HepG2 (cell line): ENCODE measurements around the gene CKS1B. TPM values are rescaled to one million over a fixed set of nuclear protein-coding genes. Genes with fewer than 3 reads are reported as not detected.

Experiments
- GABPB1 ChIP-seq: IDR thresholded peaks from 2 replicates; pipeline ENCODE4 v1.6.1; 2016; ENCODE audit warnings: mild to moderate bottlenecking, missing genetic modification reagents, moderate library complexity, missing compliant biosample characterization
- HOXA5 ChIP-seq: sonication (generic); formaldehyde crosslinking; IDR thresholded peaks from 2 replicates; pipeline ENCODE4 v1.4.0; 2020; ENCODE audit warnings: missing genetic modification reagents
- JUNB ChIP-seq: sonication (generic); formaldehyde crosslinking; IDR thresholded peaks from 2 replicates; pipeline ENCODE4 v1.8.0; 2022; ENCODE audit warnings: missing genetic modification reagents, mild to moderate bottlenecking, borderline replicate concordance
- MAX ChIP-seq: IDR thresholded peaks from 2 replicates; pipeline ENCODE4 v1.6.1; 2012; ENCODE audit warnings: inconsistent platforms
- MEIS1 ChIP-seq: sonication (generic); formaldehyde crosslinking; IDR thresholded peaks from 2 replicates; pipeline ENCODE4 v1.9.0; 2021; ENCODE audit warnings: mild to moderate bottlenecking, missing genetic modification reagents, moderate library complexity, borderline replicate concordance
- NFYB ChIP-seq: sonication (generic); formaldehyde crosslinking; IDR thresholded peaks from 2 replicates; pipeline ENCODE4 v1.4.0; 2020; ENCODE audit warnings: missing genetic modification reagents
- NONO ChIP-seq, 2 experiments: fragments of 450-650 bp in 1 of 2; sonication (generic) in 1 of 2; formaldehyde crosslinking in 1 of 2; IDR thresholded peaks in 1 of 2; conservative IDR thresholded peaks in 1 of 2; 2 replicates each; pipeline versions ENCODE4 v1.6.1 to v1.8.0; 2017 to 2022; ENCODE audit warnings: mild to moderate bottlenecking in 1 of 2, missing genetic modification reagents in 1 of 2, moderate library complexity in 1 of 2
- PAWR ChIP-seq: sonication (generic); formaldehyde crosslinking; IDR thresholded peaks from 2 replicates; pipeline ENCODE4 v1.4.0; 2020; ENCODE audit warnings: missing genetic modification reagents, mild to moderate bottlenecking, borderline replicate concordance
- PHF5A ChIP-seq: IDR thresholded peaks from one replicate; pipeline ENCODE4 v1.6.1; 2018; ENCODE audit warnings: low read depth, missing genetic modification reagents; ENCODE audit not compliant: unreplicated experiment
- RFXAP ChIP-seq: sonication (generic); formaldehyde crosslinking; IDR thresholded peaks from 2 replicates; pipeline ENCODE4 v1.4.0; 2020; ENCODE audit warnings: missing genetic modification reagents, borderline replicate concordance
- RORA ChIP-seq: sonication (generic); formaldehyde crosslinking; IDR thresholded peaks from 2 replicates; pipeline ENCODE4 v1.5.0; 2020; ENCODE audit warnings: mild to moderate bottlenecking, missing genetic modification reagents, moderate library complexity
- SAP130 ChIP-seq: IDR thresholded peaks from 2 replicates; pipeline ENCODE4 v1.6.1; 2016; ENCODE audit warnings: low read depth
- SMC3 ChIP-seq: IDR thresholded peaks from 2 replicates; pipeline ENCODE4 v1.6.1; 2011; ENCODE audit warnings: low read length, improper control_type of control experiment
- THRA ChIP-seq: sonication (generic); formaldehyde crosslinking; IDR thresholded peaks from 2 replicates; pipeline ENCODE4 v1.4.0; 2020; ENCODE audit warnings: missing genetic modification reagents, borderline replicate concordance
- TOPORS ChIP-seq: sonication (generic); formaldehyde crosslinking; IDR thresholded peaks from 2 replicates; pipeline ENCODE4 v1.8.0; 2023; ENCODE audit warnings: mild to moderate bottlenecking, missing genetic modification reagents
- ZNF124 ChIP-seq: sonication (generic); formaldehyde crosslinking; IDR thresholded peaks from 2 replicates; pipeline ENCODE4 v1.4.0; 2020; ENCODE audit warnings: missing genetic modification reagents
- ZNF282 ChIP-seq: fragments of 450-650 bp; IDR thresholded peaks from 2 replicates; pipeline ENCODE4 v1.6.1; 2018; ENCODE audit not compliant: partially characterized antibody
- ZNF331 ChIP-seq: sonication (generic); formaldehyde crosslinking; IDR thresholded peaks from 2 replicates; pipeline ENCODE4 v1.4.0; 2020; ENCODE audit warnings: missing genetic modification reagents
- ZNF605 ChIP-seq: sonication (generic); formaldehyde crosslinking; IDR thresholded peaks from 2 replicates; pipeline ENCODE4 v1.8.0; 2022; ENCODE audit warnings: mild to moderate bottlenecking, missing genetic modification reagents
- ZNF639 ChIP-seq: conservative IDR thresholded peaks from 2 replicates; pipeline ENCODE4 v1.6.1; 2018; ENCODE audit warnings: missing genetic modification reagents
- ZNF850 ChIP-seq: sonication (generic); formaldehyde crosslinking; conservative IDR thresholded peaks from 2 replicates; pipeline ENCODE4 v1.9.0; 2021; ENCODE audit warnings: mild to moderate bottlenecking, missing genetic modification reagents
- ZSCAN20 ChIP-seq: sonication (generic); formaldehyde crosslinking; IDR thresholded peaks from 2 replicates; pipeline ENCODE4 v1.4.0; 2020; ENCODE audit warnings: missing genetic modification reagents, mild to moderate bottlenecking, borderline replicate concordance
- ZUFSP ChIP-seq: sonication (generic); formaldehyde crosslinking; IDR thresholded peaks from 2 replicates; pipeline ENCODE4 v1.9.0; 2021; ENCODE audit warnings: missing genetic modification reagents, mild to moderate bottlenecking, borderline replicate concordance
- polyA plus RNA-seq, 8 experiments: library from polyadenylated mRNA; depleted of rRNA in 3 of 8; stranded (reverse) in 7 of 8; unstranded in 1 of 8; fragments of >200 nt; fragmentation: Illumina TruSeq in 4 of 8; extraction: Trizol in 4 of 8; gene quantifications; 2 replicates each; pipeline versions ENCODE4 v1.2.1 to v1.2.3, GENCODE V29; 2011 to 2016; ENCODE audit warnings: low read depth in 4 of 8, missing spikeins in 1 of 8, mixed read lengths in 1 of 8; ENCODE audit not compliant: insufficient read depth in 1 of 8
- total RNA-seq, 5 experiments: library from RNA; depleted of rRNA; stranded (reverse); fragments of >200 nt; fragmentation: Illumina TruSeq; extraction: Trizol; gene quantifications; 2 replicates each; pipeline ENCODE4 v1.2.3, GENCODE V29; 2016; ENCODE audit warnings: low read depth in 1 of 5
- TF ChIP-seq, protein P1 (sequence below): sonication (generic); formaldehyde crosslinking; IDR thresholded peaks from 2 replicates; pipeline ENCODE4 v1.5.1; 2020; ENCODE audit warnings: mild to moderate bottlenecking, missing genetic modification reagents

CKS1B gene
- total and polyA plus RNA-seq, 2 of the 13 experiments (the other 11 are each of a cell fraction or from before 2014, with no cell fraction given), result 217 to 222 TPM

- TF ChIP-seq, protein P1, sequence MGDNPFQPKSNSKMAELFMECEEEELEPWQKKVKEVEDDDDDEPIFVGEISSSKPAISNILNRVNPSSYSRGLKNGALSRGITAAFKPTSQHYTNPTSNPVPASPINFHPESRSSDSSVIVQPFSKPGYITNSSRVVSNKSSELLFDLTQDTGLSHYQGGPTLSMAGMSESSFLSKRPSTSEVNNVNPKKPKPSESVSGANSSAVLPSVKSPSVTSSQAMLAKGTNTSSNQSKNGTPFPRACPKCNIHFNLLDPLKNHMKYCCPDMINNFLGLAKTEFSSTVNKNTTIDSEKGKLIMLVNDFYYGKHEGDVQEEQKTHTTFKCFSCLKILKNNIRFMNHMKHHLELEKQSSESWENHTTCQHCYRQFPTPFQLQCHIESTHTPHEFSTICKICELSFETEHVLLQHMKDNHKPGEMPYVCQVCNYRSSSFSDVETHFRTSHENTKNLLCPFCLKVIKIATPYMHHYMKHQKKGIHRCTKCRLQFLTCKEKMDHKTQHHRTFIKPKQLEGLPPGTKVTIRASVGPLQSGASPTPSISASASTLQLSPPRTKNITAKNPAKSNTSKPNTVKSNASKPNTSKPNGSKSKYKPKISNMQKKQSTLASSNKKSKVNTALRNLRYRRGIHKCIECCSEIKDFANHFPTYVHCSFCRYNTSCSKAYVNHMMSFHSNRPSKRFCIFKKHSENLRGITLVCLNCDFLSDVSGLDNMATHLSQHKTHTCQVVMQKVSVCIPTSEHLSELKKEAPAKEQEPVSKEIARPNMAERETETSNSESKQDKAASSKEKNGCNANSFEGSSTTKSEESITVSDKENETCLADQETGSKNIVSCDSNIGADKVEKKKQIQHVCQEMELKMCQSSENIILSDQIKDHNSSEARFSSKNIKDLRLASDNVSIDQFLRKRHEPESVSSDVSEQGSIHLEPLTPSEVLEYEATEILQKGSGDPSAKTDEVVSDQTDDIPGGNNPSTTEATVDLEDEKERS (CRISPR knock-in tag), result peak; percentile 26; the same call in 1 of the 2 replicates
- TF ChIP-seq ZSCAN20 (CRISPR knock-in tag) (no peak), SMC3 (no peak), ZNF282 (no peak), MAX (no peak), ZNF331 (CRISPR knock-in tag) (no peak), ZUFSP (CRISPR knock-in tag) (no peak), JUNB (no peak), ZNF639 (CRISPR knock-in tag) (no peak), PAWR (CRISPR knock-in tag) (no peak), SAP130 (CRISPR knock-in tag) (peak; percentile 9; the same call in 1 of the 2 replicates), NFYB (CRISPR knock-in tag) (no peak), MEIS1 (CRISPR knock-in tag) (no peak), RFXAP (CRISPR knock-in tag) (no peak), THRA (CRISPR knock-in tag) (no peak), HOXA5 (CRISPR knock-in tag) (peak; percentile 2; the same call in 1 of the 2 replicates), ZNF850 (CRISPR knock-in tag) (no peak), ZNF605 (no peak), NONO (IDR thresholded peaks at IDR 0.05) (no peak), NONO (CRISPR knock-in tag; conservative IDR thresholded peaks at IDR 0.05) (no peak), ZNF124 (CRISPR knock-in tag) (no peak), TOPORS (CRISPR knock-in tag) (0 out of 2 replicates have a peak, but pooled peaks have one; percentile 30), RORA (no peak), GABPB1 (CRISPR knock-in tag) (no peak), PHF5A (no peak)
Observed at GRCh38 chr1:155003227-155003765, 28.8 kb downstream of the CKS1B start (continued).
